NCI-H1092 (cell line): ENCODE results near the gene TXN2.

ENCODE experiments used
- DNase-seq: peaks from one replicate; lab custom pipeline; 2025; lab: John Stamatoyannopoulos, UW

TXN2 gene

GRCh38 chr22:36486619-36487384, 5.4 kb upstream of the TXN2 start:
- DNase-seq: no peak

- no peak for DNase-seq
These were observed 473 bp downstream of the TXN2 start for GRCh38 chr22:36480941-36481392.

DNA sequence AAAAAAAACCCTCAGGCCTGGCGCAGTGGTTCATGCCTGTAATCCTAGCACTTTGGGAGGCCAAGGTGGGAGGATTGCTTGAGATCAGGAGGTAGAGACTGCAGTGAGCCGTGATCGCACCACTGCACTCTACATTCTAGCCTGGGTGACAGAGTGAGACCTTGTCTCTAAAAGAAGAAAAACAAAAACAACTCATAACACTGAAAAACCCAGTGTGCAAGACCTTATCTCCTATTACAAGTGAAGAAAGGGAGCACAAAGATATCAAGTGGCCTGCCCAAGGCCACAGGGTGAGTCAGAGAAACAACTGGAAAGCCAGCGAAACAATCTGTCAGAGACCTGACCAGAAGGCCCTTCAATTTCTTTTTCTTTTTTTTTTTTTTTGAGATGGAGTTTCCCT, 2.5 kb downstream of the TXN2 start:
- no peak for DNase-seq

DNA sequence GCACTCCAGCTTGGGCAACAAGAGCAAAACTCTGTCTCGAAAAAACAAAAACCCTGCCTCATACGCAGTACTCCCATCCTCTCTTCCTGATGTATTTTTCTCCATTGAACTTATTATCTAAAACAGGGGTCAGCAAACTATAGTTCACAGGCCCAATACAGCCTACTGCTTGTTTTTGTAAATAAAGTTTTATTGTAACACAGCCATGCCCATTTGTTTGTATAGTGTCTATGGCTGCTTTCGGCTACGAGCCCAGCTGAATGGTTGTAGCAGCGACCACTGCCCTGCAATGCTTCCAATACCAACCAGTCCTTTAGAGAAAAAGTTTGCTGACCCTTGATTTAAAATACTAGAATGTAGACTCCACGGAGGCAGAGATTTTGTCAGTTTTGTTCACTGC, 6.1 kb downstream of the TXN2 start:
- DNase-seq: no peak

DNA sequence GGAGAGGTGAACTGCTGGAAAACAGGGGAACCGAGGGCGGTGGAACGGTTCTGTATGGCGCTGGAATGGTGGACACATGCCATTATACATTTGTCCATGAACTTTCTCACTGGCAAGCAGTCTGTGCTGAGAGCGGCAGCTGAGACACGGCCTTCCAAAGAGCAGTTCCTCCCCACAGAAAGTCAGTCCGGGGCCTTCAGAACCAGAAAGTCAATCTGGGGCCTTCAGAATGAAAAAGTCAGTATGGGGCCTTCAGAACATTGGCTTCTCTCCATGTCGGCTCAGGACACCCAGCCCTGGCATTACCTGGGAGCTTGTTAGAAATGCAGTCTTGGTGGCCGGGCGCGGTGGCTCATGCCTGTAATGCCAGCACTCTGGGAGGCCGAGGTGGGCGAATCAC, 8.8 kb downstream of the TXN2 start:
- DNase-seq: no peak

- DNase-seq: no peak
These were observed 10.1 kb downstream of the TXN2 start for GRCh38 chr22:36471341-36471821.

- DNase-seq: no peak
These were observed 10.5 kb downstream of the TXN2 start for GRCh38 chr22:36470994-36471331.

DNA sequence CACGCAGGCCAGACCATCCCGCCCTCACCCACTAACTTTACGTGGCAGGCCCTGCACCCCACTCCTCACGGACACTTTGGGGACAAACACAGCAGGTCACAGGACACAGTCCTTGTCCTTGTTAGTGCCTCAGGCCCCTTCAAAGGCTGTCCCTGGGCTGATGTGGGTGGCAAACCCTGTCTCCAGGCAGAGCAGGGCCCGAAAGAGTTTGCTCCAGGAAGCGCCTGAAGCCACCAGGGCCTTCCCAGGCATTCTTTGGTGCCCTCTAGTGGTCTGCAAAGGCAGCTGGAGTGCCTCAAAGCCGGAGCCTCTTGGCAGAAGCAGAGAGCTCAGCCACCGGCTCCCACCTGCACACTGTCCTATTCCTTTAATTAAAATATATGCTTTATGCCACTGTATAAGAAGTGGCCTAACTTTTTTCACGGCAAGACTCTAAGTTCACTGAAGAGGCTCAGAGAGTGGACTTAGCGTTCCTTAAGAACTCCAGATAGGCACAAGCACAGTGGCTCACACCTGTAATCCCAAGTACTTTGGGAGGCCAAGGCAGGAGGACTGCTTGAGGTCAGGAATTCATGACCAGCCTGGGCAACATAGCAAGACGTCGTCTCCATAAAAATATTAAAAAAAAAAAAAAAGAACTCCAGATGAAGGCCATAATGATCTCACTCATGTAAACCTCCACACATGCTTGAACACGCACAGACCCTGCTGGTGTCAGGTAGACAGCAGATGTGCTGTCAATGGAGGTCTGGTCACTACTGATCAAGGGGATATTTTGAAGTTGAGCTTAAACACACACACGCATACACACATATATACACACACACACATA, 11.1 kb downstream of the TXN2 start:
- peak; percentile 83 for DNase-seq

DNA sequence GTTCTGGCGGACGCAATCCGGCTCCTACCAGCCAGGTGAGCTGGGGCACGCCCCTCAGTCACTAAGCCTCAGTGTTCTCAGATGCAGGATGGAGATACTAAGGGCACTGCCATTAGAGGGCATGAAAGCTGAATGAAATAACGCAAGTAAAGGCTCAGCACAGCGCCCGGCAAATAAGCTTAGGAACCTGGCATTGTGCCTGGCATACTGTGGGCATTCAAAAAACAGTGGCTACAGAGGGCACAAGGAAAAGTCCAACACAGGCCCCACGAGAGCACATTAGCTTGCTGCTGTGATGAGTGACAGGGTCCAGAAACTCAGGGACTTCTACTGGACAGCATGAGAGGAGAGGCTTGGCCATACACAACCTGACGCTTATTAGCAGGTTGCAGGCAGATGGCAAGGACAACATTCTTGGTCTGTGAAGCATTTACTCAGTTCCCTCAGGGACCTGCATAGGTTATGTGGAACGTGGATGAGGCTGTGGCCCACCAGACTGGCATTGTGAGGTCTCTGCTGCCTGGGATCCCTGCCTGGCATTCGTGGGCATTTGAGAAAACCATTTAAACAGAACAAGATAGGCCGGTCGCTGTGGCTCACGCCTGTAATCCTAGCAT, 12.2 kb downstream of the TXN2 start:
- no peak for DNase-seq

GRCh38 chr22:36467946-36468345, 13.5 kb downstream of the TXN2 start:
- no peak for DNase-seq

- peak; percentile 17 for DNase-seq
These were observed 14.2 kb downstream of the TXN2 start for GRCh38 chr22:36467042-36467810.

DNA sequence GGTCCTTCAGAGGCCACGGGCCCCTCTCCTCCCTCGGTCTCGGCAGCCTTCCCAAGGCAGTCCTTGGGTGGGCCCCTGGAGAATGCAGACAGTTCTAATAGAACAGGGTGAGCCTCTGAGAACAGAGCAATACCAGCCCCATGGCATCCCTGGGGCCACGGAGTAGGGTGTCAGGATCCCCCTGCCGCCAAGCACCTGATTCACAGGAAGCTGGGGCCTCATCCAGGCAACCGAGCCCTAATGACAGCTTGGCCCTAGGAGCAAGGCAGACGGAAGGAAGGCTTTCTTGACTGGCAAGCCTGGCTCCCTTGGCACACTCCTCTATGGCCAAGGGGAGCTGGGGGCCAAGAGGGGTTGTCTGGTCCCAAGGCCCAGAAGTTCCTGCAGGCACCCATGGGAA, 15.2 kb downstream of the TXN2 start:
- no peak for DNase-seq

- DNase-seq: no peak
These were observed 16.0 kb downstream of the TXN2 start for GRCh38 chr22:36465232-36466021.

DNA sequence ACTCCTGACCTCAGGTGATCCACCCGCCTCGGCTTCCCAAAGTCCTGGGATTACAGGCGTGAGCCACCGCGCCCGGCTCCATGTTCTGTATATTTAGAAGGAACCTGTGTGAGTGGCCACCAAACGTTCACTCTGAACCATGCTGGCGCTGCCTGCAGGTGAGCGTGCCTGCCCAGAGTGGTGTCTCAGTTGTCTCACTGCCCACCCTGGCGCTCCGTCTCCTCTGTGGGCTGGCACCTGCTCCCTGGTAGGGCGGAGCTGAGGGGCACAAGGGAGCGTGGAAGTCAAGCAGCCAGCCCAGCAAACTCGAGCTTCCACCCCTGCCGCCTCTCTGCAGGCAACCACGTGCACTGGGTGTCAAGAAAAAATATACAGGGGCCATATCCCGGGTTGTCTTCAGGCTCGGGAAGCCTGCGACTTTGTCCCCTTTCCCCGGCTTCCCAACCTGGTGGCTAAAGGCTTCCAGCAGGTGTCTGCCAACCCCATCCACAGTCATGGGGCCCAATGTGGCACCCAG, 16.7 kb downstream of the TXN2 start:
- DNase-seq: no peak

DNA sequence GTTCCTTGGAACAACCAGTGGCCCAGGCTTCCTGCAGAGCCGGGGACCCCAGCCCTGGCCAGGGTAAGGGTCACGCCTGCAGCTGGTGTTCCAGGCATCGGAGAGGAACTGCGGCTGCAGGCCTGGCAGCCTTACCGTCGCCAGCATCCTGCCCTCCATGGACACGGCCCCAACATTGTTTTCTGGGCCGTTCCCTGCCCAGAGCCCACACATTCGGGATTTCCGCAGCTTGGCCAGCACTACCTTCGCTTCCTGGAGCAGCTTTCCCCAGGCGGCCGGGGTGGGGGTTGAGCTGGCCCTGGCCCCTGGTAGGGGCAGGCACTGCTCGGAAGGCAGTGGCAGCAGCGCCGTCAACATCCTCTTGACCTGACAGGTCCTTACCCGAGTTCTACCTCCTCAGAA, 17.7 kb downstream of the TXN2 start:
- DNase-seq: no peak

GRCh38 chr22:36461665-36462649, 19.5 kb downstream of the TXN2 start:
- no peak for DNase-seq

DNA sequence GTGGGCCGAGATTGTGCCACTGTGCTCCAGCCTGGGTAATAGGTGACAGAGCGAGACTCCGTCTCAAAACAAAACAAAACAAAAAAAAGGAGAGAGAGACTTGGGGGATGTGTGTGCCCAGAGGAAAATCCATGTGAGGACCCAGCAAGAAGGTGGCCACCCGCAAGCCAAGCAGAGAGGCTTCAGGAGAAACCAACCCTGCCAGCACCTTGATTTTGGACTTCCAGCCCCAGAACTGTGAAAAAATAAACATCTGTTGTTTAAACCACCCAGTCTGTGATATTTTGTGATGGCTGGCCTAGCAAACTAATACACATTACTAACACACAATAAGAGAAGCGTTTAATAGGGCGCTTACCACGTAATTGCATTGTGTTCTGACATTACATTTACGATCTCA, 21.2 kb downstream of the TXN2 start:
- DNase-seq: no peak

DNA sequence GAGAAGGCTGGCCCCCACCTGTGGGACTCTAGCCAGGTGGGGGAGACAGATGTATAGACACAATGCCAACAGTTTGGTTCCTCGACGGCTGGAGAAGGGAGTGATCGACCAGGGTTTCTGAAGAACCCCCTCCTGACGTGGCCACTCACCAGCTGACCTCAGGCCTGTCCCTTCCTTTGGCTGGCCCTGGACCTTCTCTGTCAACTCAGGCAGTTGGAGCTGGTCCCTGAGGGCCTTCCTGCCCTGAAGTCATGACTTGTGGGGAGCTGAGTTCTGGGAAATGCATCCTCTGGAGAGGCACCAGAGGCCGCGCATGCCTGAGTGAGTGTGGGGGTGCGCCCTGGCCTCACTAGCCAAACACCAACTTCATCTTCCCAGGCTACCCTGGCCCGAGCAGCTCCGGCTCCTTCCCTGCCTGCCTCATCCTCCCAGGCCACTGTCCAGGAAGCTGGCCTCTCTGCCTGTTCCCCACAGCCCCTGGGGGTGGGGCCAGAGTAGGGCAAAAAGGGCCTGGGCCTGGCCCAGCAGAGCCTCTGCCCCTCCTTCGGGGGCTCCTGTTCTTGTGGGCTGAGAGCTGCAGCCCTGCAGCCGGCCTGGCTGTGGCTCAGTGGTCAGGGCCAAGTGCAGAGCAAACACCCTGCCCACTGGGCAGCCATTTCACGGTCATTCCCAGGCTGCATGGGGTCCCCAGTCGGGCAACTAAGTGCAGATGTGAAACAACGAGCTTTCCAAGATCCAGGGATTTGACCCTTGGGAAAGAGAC, 23.6 kb downstream of the TXN2 start:
- DNase-seq: no peak

GRCh38 chr22:36456464-36456845, 25.0 kb downstream of the TXN2 start:
- no peak for DNase-seq
